Panc1 (cell line): ENCODE results near the gene MRGPRE. TPM values are rescaled to one million over a fixed set of nuclear protein-coding genes. Genes with fewer than 3 reads are reported as not detected.

ENCODE experiments used
- ATAC-seq: fragments of 200-7000 bp; cut with Tn5 transposase; 2 replicates; pipeline ENCODE4 v1.9.1; 2020; ENCODE audit warnings: mild to moderate bottlenecking, moderate library complexity
- BruUV-seq: library from RNA; stranded (reverse); fragments of 400-500 nt; replicated peaks from 2 replicates; lab custom pipeline; 2021; lab: Mats Ljungman, UMichigan
- CTCF ChIA-PET: fragments of 300-600 bp; sonication (Branson Sonifier 250); formaldehyde crosslinking; loops from one replicate; lab custom pipeline; 2022; ENCODE audit warnings: antibody characterized with exemption; lab: Charles Lee
- POLR2A ChIA-PET: fragments of 300-600 bp; sonication (Branson Sonifier 250); formaldehyde crosslinking; loops from one replicate; lab custom pipeline; 2022; ENCODE audit warnings: antibody characterized with exemption; lab: Charles Lee
- DNase-seq: peaks from one replicate; pipeline ENCODE4 v3.0.0-alpha.2; 2010; ENCODE audit warnings: low read depth, low spot score
- H3K27ac ChIP-seq: 2 replicates; pipeline ENCODE4 v1.5.1; 2011; ENCODE audit warnings: mild to moderate bottlenecking, low read length, inconsistent platforms
- H3K27me3 ChIP-seq: fragments of 200-500 bp; sonication (Bioruptor generic); 2 replicates; pipeline ENCODE4 v1.6.0; 2014; ENCODE audit warnings: low read length, inconsistent platforms; ENCODE audit not compliant: control insufficient read depth, insufficient read depth
- H3K36me3 ChIP-seq: fragments of 200-500 bp; sonication (Bioruptor generic); 2 replicates; pipeline ENCODE4 v1.5.1; 2014; ENCODE audit warnings: inconsistent platforms, mild to moderate bottlenecking, low read length, moderate library complexity; ENCODE audit not compliant: control insufficient read depth, insufficient read depth
- H3K4me1 ChIP-seq: 2 replicates; pipeline ENCODE4 v1.5.1; 2011; ENCODE audit warnings: inconsistent platforms, mild to moderate bottlenecking, low read length, moderate library complexity; ENCODE audit not compliant: control insufficient read depth, insufficient read depth
- H3K4me3 ChIP-seq, 2 experiments: 2 replicates each; pipeline ENCODE4 v1.5.1; 2011 to 2012; ENCODE audit warnings: low read depth in 2 of 2, low read length in 2 of 2, mild to moderate bottlenecking in 2 of 2, inconsistent platforms in 1 of 2, moderate library complexity in 1 of 2
- H3K9me3 ChIP-seq: fragments of 200-500 bp; sonication (Bioruptor generic); 2 replicates; pipeline ENCODE4 v1.5.1; 2014; ENCODE audit warnings: low read depth, mild to moderate bottlenecking, inconsistent platforms, low read length, moderate library complexity; ENCODE audit not compliant: control insufficient read depth, insufficient read depth
- POLR2AphosphoS5 ChIP-seq: IDR thresholded peaks from 2 replicates; pipeline ENCODE4 v1.6.1; 2012; ENCODE audit warnings: mild to moderate bottlenecking, low read depth, low read length, moderate library complexity
- REST ChIP-seq, 2 experiments: IDR thresholded peaks; 2 replicates each; pipeline ENCODE4 v1.6.1; 2011 to 2012; ENCODE audit warnings: low read depth in 2 of 2, control low read depth in 1 of 2, low read length in 1 of 2, mild to moderate bottlenecking in 1 of 2, moderate library complexity in 1 of 2; ENCODE audit not compliant: insufficient read depth in 1 of 2
- SIN3A ChIP-seq: IDR thresholded peaks from 2 replicates; pipeline ENCODE4 v1.6.1; 2012; ENCODE audit warnings: low read depth, mild to moderate bottlenecking, low read length, moderate library complexity, borderline replicate concordance; ENCODE audit not compliant: insufficient read depth
- TCF7L2 ChIP-seq: IDR thresholded peaks from 2 replicates; pipeline ENCODE4 v1.6.1; 2011; ENCODE audit warnings: mild to moderate bottlenecking, low read depth, low read length, inconsistent platforms
- in situ Hi-C: cut with HindIII; loops from 2 replicates; pipeline ENCODE4 v1.10.0; 2016; ENCODE audit warnings: low sequenced_read_pairs, low pct_unique_long_range_greater_than_20kb
- intact Hi-C: fragments of 100-400 bp; cut with micrococcal nuclease; formaldehyde crosslinking; loops from one replicate; pipeline ENCODE4 v1.10.0; 2022; ENCODE audit not compliant: unreplicated experiment
- total RNA-seq: library from RNA; stranded (reverse); gene quantifications from one replicate; pipeline ENCODE4 v1.2.1, GENCODE V29; 2021; ENCODE audit not compliant: unreplicated experiment
- TF ChIP-seq, protein P1 (sequence below): fragments of 450-650 bp; IDR thresholded peaks from 2 replicates; pipeline ENCODE4 v1.5.1; 2017; ENCODE audit warnings: mild to moderate bottlenecking

Gene MRGPRE
- total RNA-seq, 1 experiment from 2014 or later = 0.13 TPM

DNA sequence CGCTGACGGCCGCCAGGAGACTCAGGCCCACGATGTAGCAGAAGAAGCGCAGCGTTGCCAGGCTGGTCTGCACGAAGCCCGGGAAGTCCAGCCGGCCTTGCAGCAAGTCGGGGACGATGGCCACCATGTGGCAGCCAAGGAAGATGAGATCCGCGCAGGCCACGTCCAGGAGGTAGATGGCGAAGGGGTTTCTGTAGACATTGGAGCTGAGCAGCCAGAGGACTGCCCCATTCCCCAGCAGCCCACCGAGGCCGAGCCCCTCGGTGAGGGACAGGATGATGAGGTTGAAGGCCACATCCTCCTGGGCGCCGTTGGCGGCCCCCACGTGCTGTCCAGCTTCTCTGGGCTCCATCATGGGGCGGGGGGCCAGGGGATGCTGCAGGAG, 3.8 kb downstream of the MRGPRE start:
- no TSS peak for BruUV-seq
- DNase-seq (no peak), ATAC-seq (no peak)
- TF ChIP-seq SIN3A (no peak), REST (IDR thresholded peaks at IDR 0.05; ENCODE audit: insufficient read depth in 1 of 2, low read depth in 2 of 2, low read length in 1 of 2) (no peak), POLR2AphosphoS5 (no peak), TCF7L2 (no peak)
- TF ChIP-seq, protein P1, sequence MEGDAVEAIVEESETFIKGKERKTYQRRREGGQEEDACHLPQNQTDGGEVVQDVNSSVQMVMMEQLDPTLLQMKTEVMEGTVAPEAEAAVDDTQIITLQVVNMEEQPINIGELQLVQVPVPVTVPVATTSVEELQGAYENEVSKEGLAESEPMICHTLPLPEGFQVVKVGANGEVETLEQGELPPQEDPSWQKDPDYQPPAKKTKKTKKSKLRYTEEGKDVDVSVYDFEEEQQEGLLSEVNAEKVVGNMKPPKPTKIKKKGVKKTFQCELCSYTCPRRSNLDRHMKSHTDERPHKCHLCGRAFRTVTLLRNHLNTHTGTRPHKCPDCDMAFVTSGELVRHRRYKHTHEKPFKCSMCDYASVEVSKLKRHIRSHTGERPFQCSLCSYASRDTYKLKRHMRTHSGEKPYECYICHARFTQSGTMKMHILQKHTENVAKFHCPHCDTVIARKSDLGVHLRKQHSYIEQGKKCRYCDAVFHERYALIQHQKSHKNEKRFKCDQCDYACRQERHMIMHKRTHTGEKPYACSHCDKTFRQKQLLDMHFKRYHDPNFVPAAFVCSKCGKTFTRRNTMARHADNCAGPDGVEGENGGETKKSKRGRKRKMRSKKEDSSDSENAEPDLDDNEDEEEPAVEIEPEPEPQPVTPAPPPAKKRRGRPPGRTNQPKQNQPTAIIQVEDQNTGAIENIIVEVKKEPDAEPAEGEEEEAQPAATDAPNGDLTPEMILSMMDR = no peak
- Histone ChIP-seq H3K4me3 (no peak overlapping the region), H3K4me1 (peaks cover 5% of the 10 kb centered on the region), H3K9me3 (no peaks in the 10 kb centered on the region), H3K27ac (no peak overlapping the region), H3K36me3 (no peaks in the 10 kb centered on the region), H3K27me3 (no peaks in the 10 kb centered on the region; the same call in 1 of the 2 replicates)
- in situ Hi-C loops (no loop called here), intact Hi-C loops (loop anchor here (10.0 kb wide), 1 partner anchor 294 kb away; no protein-coding TSS in a partner anchor)
- POLR2A ChIA-PET = no interaction called here
- CTCF ChIA-PET = no interaction called here

GRCh38 chr11:3227568-3228444, 4.4 kb downstream of the MRGPRE start:
- TF ChIP-seq REST (IDR thresholded peaks at IDR 0.05; ENCODE audit: insufficient read depth in 1 of 2, low read depth in 2 of 2, low read length in 1 of 2) = no peak
- no peak for TF ChIP-seq SIN3A
- POLR2A ChIA-PET = no interaction called here
- H3K4me3 ChIP-seq = no peak overlapping the region

More at GRCh38 chr11:3227568-3228444, 4.4 kb downstream of the MRGPRE start:
- DNase-seq = no peak
- CTCF ChIA-PET = no interaction called here
- peaks cover 5% of the 10 kb centered on the region for H3K4me1 ChIP-seq
- no peaks in the 10 kb centered on the region; the same call in 1 of the 2 replicates for H3K27me3 ChIP-seq
- intact Hi-C loops (loop anchor here (10.0 kb wide), 1 partner anchor 293 kb away; no protein-coding TSS in a partner anchor), in situ Hi-C loops (no loop called here)
- H3K27ac ChIP-seq = no peak overlapping the region
- H3K36me3 ChIP-seq = no peaks in the 10 kb centered on the region
- H3K9me3 ChIP-seq = no peaks in the 10 kb centered on the region
- BruUV-seq = no TSS peak
- no peak for ATAC-seq
